Neural cell (in vitro differentiated cells): ENCODE measurements around the gene EIF4G3.

Source experiments
- CTCF ChIP-seq: fragments of 450-650 bp; IDR thresholded peaks from 2 replicates; pipeline ENCODE4 v1.5.1; 2014; ENCODE audit warnings: antibody characterized with exemption, mild to moderate bottlenecking, moderate library complexity; ENCODE audit not compliant: poor library complexity, severe bottlenecking
- EP300 ChIP-seq: fragments of 450-650 bp; conservative IDR thresholded peaks from 2 replicates; pipeline ENCODE4 v1.6.1; 2014; ENCODE audit warnings: antibody characterized with exemption, mild to moderate bottlenecking, moderate library complexity; ENCODE audit not compliant: poor library complexity, severe bottlenecking
- EZH2 ChIP-seq: fragments of 200-600, 300-800 bp; shearing (Covaris generic), sonication (generic); IDR thresholded peaks from 2 replicates; pipeline ENCODE4 v1.6.1; 2014; ENCODE audit warnings: antibody characterized with exemption, low read length, borderline replicate concordance, mild to moderate bottlenecking; ENCODE audit not compliant: insufficient read depth, poor library complexity, severe bottlenecking
- POLR2AphosphoS5 ChIP-seq: IDR thresholded peaks from 2 replicates; pipeline ENCODE4 v1.6.1; 2012
- RAD21 ChIP-seq: fragments of 450-650 bp; conservative IDR thresholded peaks from 2 replicates; pipeline ENCODE4 v1.6.1; 2014; ENCODE audit warnings: antibody characterized with exemption, mild to moderate bottlenecking, moderate library complexity
- REST ChIP-seq: IDR thresholded peaks from 2 replicates; pipeline ENCODE4 v1.6.1; 2012; ENCODE audit warnings: borderline replicate concordance
- SMC3 ChIP-seq: fragments of 450-650 bp; conservative IDR thresholded peaks from 2 replicates; pipeline ENCODE4 v1.6.1; 2014; ENCODE audit warnings: antibody characterized with exemption, mild to moderate bottlenecking, moderate library complexity; ENCODE audit not compliant: poor library complexity
- TAF1 ChIP-seq: IDR thresholded peaks from 2 replicates; pipeline ENCODE4 v1.6.1; 2012; ENCODE audit warnings: low read depth

- TF ChIP-seq CTCF (no peak), EZH2 (no peak), EP300 (no peak), TAF1 (no peak), POLR2AphosphoS5 (no peak), REST (no peak), RAD21 (no peak), SMC3 (no peak)
Observed at GRCh38 chr1:21212126-21212525, 35.4 kb upstream of the EIF4G3 start.
